Uterus (tissue), 4 donors: Measurements from ENCODE around the gene AKT1. TPM values are rescaled to one million over a fixed set of nuclear protein-coding genes. Genes with fewer than 3 reads are reported as not detected.

ENCODE experiments used
- DNase-seq, 2 donors: peaks; one replicate each; pipeline ENCODE4 v3.0.0-alpha.2; 2019 to 2020
- H3K27ac ChIP-seq, 2 donors: fragments of 200-600 bp; sonication (generic); 1 replicate in 1 of 2; 2 replicates in 1 of 2; pipeline ENCODE4 v1.5.1; 2016 to 2018
- H3K27me3 ChIP-seq, 2 donors: fragments of 200-600 bp; sonication (generic); one replicate each; pipeline ENCODE4 v1.5.1; 2018 to 2019; ENCODE audit warnings: control low read depth in 1 of 2
- H3K36me3 ChIP-seq, 2 donors: fragments of 200-600 bp; sonication (generic); one replicate each; pipeline ENCODE4 v1.5.1; 2019; ENCODE audit warnings: control low read depth in 1 of 2
- H3K4me1 ChIP-seq, 2 donors: fragments of 200-600 bp; sonication (generic); one replicate each; pipeline ENCODE4 v1.5.1; 2018 to 2019; ENCODE audit warnings: control low read depth in 1 of 2
- H3K4me3 ChIP-seq, 2 donors: fragments of 200-600 bp; sonication (generic); 1 replicate in 1 of 2; 2 replicates in 1 of 2; pipeline ENCODE4 v1.5.1; 2018 to 2019; ENCODE audit warnings: mild to moderate bottlenecking in 1 of 2
- H3K9me3 ChIP-seq, 2 donors: fragments of 200-600 bp; sonication (generic); one replicate each; pipeline ENCODE4 v1.5.1; 2019; ENCODE audit warnings: control low read depth in 1 of 2
- POLR2A ChIP-seq, 2 donors: fragments of 450-650 bp; IDR thresholded peaks; one replicate each; pipeline ENCODE4 v1.6.1; 2016; ENCODE audit warnings: antibody characterized with exemption in 2 of 2, mild to moderate bottlenecking in 1 of 2, moderate library complexity in 1 of 2
- intact Hi-C: fragments of 100-400 bp; cut with DNase I; formaldehyde crosslinking; loops from one replicate; pipeline ENCODE4 v1.15.1; 2023; ENCODE audit warnings: low total_unique reads
- total RNA-seq, 4 donors: library from RNA; depleted of rRNA in 3 of 4; stranded (reverse); fragments of >200 nt in 3 of 4; gene quantifications; one replicate each; pipeline versions ENCODE4 v1.1.0 to v1.2.4, GENCODE V29; 2014 to 2023
- TF ChIP-seq, protein P1 (sequence below), 4 experiments: fragments of 200-600 bp in 2 of 4; fragments of 450-650 bp in 2 of 4; sonication (generic) in 2 of 4; IDR thresholded peaks; one replicate each; pipeline ENCODE4 v1.5.1; 2016 to 2019; ENCODE audit warnings: antibody characterized with exemption in 4 of 4, mild to moderate bottlenecking in 2 of 4, moderate library complexity in 1 of 4
- donor health status: DM: yes; HTN: yes; CAD: no.

Gene AKT1
- 100 to 1,000 TPM in 2 of 4 donors, 10 to 100 TPM in 2; 42.9 to 121 (median 101) TPM for total RNA-seq

DNA sequence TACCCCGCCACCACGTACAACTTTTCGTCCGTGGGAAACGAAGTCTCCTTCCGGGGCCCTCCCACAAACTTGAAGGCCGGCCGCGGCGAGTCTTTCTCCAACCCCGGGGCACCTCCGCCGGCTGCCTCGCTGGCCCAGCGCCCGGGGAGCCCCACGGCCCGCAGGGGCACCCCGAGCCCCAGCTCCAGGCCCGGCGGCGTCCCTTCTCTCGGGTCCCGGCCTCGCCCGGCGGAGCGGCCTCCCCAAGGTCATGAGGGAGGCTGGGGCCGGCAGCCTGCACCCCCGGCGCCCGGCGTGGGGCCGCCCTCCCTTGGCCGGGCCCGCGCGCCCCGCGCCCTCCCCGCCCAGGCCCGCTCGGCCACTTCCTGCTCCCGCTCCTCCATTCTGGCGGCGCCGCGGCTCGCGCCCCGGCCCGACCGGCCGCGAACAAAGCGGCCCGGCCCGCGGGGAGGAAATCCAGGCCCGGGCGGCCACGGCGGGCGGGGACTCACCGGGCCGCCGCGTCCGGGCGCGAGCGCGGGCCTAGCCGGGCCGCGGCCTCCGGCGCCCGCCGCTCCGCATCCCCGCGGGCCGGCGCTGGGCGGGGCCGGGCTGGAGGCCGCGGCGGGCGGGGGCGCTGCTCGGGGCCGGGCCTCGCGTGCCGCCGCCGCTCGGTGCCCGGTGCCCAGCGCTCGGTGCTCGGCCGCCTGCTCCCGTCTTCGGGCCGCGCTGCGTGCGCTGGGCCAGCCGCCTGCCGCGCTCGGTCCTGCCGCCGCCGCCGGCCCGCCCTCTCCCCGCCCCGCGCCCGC, at the start of gene AKT1:
Gene AKT1 (minus strand): TSS at position 756 of the 788 bp plus-strand sequence. CDS start 3,105 bp downstream, outside the sequence.
- TF ChIP-seq, protein P1, sequence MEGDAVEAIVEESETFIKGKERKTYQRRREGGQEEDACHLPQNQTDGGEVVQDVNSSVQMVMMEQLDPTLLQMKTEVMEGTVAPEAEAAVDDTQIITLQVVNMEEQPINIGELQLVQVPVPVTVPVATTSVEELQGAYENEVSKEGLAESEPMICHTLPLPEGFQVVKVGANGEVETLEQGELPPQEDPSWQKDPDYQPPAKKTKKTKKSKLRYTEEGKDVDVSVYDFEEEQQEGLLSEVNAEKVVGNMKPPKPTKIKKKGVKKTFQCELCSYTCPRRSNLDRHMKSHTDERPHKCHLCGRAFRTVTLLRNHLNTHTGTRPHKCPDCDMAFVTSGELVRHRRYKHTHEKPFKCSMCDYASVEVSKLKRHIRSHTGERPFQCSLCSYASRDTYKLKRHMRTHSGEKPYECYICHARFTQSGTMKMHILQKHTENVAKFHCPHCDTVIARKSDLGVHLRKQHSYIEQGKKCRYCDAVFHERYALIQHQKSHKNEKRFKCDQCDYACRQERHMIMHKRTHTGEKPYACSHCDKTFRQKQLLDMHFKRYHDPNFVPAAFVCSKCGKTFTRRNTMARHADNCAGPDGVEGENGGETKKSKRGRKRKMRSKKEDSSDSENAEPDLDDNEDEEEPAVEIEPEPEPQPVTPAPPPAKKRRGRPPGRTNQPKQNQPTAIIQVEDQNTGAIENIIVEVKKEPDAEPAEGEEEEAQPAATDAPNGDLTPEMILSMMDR (IDR thresholded peaks at IDR 0.05), result no peak
- TF ChIP-seq POLR2A (IDR thresholded peaks at IDR 0.05), result no peak
- Histone ChIP-seq H3K9me3 (no peaks in the 10 kb centered on the region), H3K36me3 (no peaks in the 10 kb centered on the region), H3K4me1 (peaks cover 0 to 15% of the 10 kb centered on the region in 2 donors), H3K27me3 (no peaks in the 10 kb centered on the region), H3K4me3 (peak within 1 kb of the TSS; percentile 46 to 81), H3K27ac (peak within 1 kb of the TSS; percentile 86 to 97)
- intact Hi-C loops, result no loop called here
- DNase-seq, result no peak

DNA sequence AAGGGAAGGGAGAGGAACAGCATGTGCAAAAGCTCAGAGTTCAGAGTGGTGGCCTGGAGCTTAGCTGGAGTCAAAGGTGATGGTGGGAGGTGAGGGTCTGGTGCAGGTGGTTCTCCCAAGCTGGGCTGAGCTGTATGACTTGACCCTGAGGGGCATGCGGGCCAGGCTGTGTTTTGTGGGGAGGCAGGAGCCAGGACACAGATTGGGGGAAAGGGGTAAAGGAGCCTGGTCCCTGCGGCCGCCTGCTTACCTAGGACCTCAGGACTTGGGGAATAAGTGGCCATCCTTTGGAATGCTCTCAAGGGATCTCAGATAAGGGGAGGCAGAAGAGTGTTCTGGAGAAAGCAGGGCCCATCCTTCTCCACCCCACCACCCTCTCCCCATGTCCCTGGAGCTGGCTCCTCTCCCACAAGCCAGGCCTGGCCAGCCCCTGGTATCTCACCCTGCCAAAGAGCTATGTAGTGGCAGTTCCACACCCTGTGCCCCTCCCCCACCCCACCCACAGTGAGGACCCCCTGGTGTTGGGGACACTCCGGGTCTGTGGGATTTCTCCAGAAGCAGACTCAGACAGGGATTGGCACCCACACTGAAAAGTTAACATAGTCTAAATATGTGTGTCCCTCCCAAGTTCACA, 49.6 kb upstream of the AKT1 start:
- Histone ChIP-seq H3K4me1 (peaks cover 0 to 12% of the 10 kb centered on the region in 2 donors), H3K9me3 (no peaks in the 10 kb centered on the region), H3K27ac (no peak overlapping the region), H3K4me3 (no peak overlapping the region), H3K27me3 (peaks cover 4 to 20% of the 10 kb centered on the region in 2 donors), H3K36me3 (no peaks in the 10 kb centered on the region)
- peak in 1 of 2 donors; percentile 9 for DNase-seq
- TF ChIP-seq, protein P1 (IDR thresholded peaks at IDR 0.05), result no peak
- TF ChIP-seq POLR2A (IDR thresholded peaks at IDR 0.05), result no peak
- intact Hi-C loops, result no loop called here

DNA sequence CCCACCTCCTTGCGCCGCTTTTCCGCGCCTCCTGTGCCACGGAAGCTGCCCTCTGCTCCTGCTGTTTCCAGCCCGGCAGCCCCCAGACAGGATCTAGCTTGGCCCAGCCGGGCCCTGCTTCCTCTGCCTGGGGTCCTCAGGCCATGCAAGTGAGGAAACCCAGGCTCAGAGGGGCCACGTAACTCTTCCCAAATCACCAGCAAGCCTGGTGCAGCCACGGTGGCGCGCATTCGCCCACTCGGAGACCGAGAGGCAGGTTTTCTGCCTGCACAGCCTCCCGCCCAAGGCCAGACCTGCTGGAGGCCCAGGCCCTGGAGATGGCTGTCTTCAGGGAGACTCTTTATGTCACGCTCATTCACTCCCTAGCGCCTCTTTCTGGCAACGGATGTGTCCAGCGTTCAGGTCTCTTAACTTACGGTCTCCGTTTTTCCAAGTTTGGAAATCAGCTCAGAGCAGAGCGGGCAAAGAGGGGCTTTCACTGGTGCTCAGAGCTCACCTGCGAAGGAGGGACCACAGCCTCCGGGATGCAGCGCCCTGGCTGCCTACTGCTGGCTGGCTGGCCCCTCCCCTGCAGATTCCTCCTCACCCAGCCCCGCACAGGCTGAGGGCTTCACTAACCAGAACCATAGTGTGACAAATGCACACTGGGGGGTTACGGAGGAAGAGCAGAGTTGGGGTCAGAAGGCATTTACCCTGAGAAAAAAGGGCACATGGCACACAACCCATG, 48.9 kb upstream of the AKT1 start:
- no peak overlapping the region for H3K4me3 ChIP-seq
- no peaks in the 10 kb centered on the region for H3K36me3 ChIP-seq
- no peak for TF ChIP-seq POLR2A (IDR thresholded peaks at IDR 0.05)
- TF ChIP-seq, protein P1 (IDR thresholded peaks at IDR 0.05), result no peak
- peaks cover 4 to 20% of the 10 kb centered on the region in 2 donors for H3K27me3 ChIP-seq
- H3K27ac ChIP-seq, result no peak overlapping the region
- peaks cover 0 to 12% of the 10 kb centered on the region in 2 donors for H3K4me1 ChIP-seq
- DNase-seq, result peak in 1 of 2 donors; percentile 6
- H3K9me3 ChIP-seq, result no peaks in the 10 kb centered on the region
- intact Hi-C loops, result no loop called here

DNA sequence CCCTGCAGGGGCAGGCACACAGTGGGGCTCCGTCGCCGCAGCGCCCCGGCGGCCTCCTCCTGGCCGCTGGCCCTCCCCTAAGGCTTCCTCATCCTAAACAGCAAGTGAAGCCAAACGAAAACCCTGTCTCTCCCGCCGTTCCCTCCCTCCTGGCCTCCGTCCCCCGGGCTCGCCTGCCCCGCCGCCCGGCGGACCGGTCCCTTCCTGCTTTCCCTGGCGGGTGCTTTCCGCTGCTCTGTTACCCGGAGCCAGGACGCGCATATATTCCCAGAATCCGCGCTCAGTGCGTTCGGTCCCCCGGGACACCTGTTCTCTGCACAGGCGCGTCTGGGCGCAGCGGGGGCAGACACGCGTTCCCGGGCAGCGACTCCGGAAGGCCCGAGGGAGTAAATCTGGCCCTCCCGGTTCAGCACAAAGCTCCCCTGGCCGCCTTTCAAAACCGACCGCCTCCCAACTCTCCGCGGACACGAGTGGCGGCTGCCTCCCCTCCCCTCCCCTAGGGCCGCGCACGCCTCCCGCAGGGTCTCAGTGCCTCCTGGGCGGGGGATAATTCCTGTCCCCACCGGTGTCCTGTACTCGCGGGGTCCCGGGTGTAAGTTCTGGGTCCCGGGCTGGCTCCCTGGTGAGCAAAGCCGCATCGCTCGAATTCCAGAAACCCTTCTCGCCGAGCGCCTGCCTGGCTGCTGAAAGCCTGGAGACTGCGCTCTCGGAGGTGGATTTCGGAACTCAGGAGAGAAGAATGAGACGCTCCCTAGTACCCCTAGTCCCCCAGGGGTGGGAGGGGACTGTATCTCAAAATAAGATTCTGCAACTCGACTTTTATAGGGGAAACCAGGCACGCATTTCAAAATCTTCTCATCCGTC, 48.1 kb upstream of the AKT1 start:
- intact Hi-C loops, result no loop called here
- Histone ChIP-seq H3K4me1 (peaks cover 0 to 12% of the 10 kb centered on the region in 2 donors), H3K36me3 (no peaks in the 10 kb centered on the region), H3K27ac (no peak overlapping the region), H3K27me3 (peaks cover 4 to 20% of the 10 kb centered on the region in 2 donors), H3K9me3 (no peaks in the 10 kb centered on the region), H3K4me3 (peak overlapping the region in 1 of 2 donors; percentile 19)
- peak in 1 of 2 donors; percentile 14 for DNase-seq
- TF ChIP-seq, protein P1 (IDR thresholded peaks at IDR 0.05), result no peak
- TF ChIP-seq POLR2A (IDR thresholded peaks at IDR 0.05), result no peak
